Measurements from ENCODE around the gene MELTF. TPM values are rescaled to one million over a fixed set of nuclear protein-coding genes. Genes with fewer than 3 reads are reported as not detected.

The MELTF gene
- total RNA-seq, 1 experiment from 2014 or later: 6.0 TPM

- Histone ChIP-seq H3K9me3 (replicated peaks) (no peaks in the 10 kb centered on the region), H3K27ac (no peak overlapping the region), H3K27me3 (no peaks in the 10 kb centered on the region), H3K36me3 (no peaks in the 10 kb centered on the region), H3K4me1 (no peaks in the 10 kb centered on the region), H3K4me3 (no peak overlapping the region)
- DNase-seq: no peak
These were observed 48.0 kb downstream of the MELTF start for GRCh38 chr3:196981657-196982056.

GRCh38 chr3:196979545-196979944, 50.1 kb downstream of the MELTF start:
- Histone ChIP-seq H3K9me3 (replicated peaks) (no peaks in the 10 kb centered on the region), H3K4me1 (no peaks in the 10 kb centered on the region), H3K27ac (no peak overlapping the region), H3K4me3 (no peak overlapping the region), H3K36me3 (no peaks in the 10 kb centered on the region), H3K27me3 (no peaks in the 10 kb centered on the region)
- DNase-seq: no peak

GRCh38 chr3:196976941-196977340, 52.7 kb downstream of the MELTF start:
- Histone ChIP-seq H3K9me3 (replicated peaks) (peaks cover 5% of the 10 kb centered on the region; the same call in 1 of the 2 replicates), H3K27ac (no peak overlapping the region), H3K27me3 (no peaks in the 10 kb centered on the region), H3K36me3 (no peaks in the 10 kb centered on the region), H3K4me3 (no peak overlapping the region), H3K4me1 (no peaks in the 10 kb centered on the region)
- DNase-seq: no peak

- DNase-seq: no peak
- peaks cover 3% of the 10 kb centered on the region; the same call in 1 of the 2 replicates for H3K27me3 ChIP-seq
- no peak overlapping the region for H3K4me3 ChIP-seq
- no peaks in the 10 kb centered on the region for H3K4me1 ChIP-seq
- H3K36me3 ChIP-seq: no peaks in the 10 kb centered on the region
- no peak overlapping the region for H3K27ac ChIP-seq
- peaks cover 10% of the 10 kb centered on the region for H3K9me3 ChIP-seq (replicated peaks)
These were observed 54.3 kb downstream of the MELTF start for GRCh38 chr3:196975349-196975748.

GRCh38 chr3:196974661-196975060, 55.0 kb downstream of the MELTF start:
- no peak overlapping the region for H3K4me3 ChIP-seq
- no peaks in the 10 kb centered on the region for H3K4me1 ChIP-seq
- peaks cover 5% of the 10 kb centered on the region; the same call in 1 of the 2 replicates for H3K27me3 ChIP-seq
- no peak overlapping the region for H3K27ac ChIP-seq
- no peak for DNase-seq
- H3K36me3 ChIP-seq: no peaks in the 10 kb centered on the region
- peaks cover 10% of the 10 kb centered on the region for H3K9me3 ChIP-seq (replicated peaks)

- Histone ChIP-seq H3K27ac (no peak overlapping the region), H3K27me3 (peaks cover 8% of the 10 kb centered on the region; the same call in 1 of the 2 replicates), H3K4me1 (no peaks in the 10 kb centered on the region), H3K4me3 (no peak overlapping the region), H3K9me3 (replicated peaks) (peaks cover 10% of the 10 kb centered on the region), H3K36me3 (no peaks in the 10 kb centered on the region)
- no peak for DNase-seq
These were observed 58.4 kb downstream of the MELTF start for GRCh38 chr3:196971094-196971698.

GRCh38 chr3:196970547-196971093, 59.0 kb downstream of the MELTF start:
- Histone ChIP-seq H3K4me3 (no peak overlapping the region), H3K27ac (no peak overlapping the region), H3K4me1 (no peaks in the 10 kb centered on the region), H3K36me3 (no peaks in the 10 kb centered on the region), H3K9me3 (replicated peaks) (peaks cover 10% of the 10 kb centered on the region), H3K27me3 (peaks cover 8% of the 10 kb centered on the region; the same call in 1 of the 2 replicates)
- DNase-seq: no peak

GRCh38 chr3:196969660-196970546, 59.7 kb downstream of the MELTF start:
- peak; percentile 52 to 71 for DNase-seq
- Histone ChIP-seq H3K27ac (no peak overlapping the region), H3K4me1 (no peaks in the 10 kb centered on the region), H3K4me3 (peak overlapping the region; percentile 78), H3K36me3 (no peaks in the 10 kb centered on the region), H3K27me3 (peaks cover 8% of the 10 kb centered on the region; the same call in 1 of the 2 replicates), H3K9me3 (replicated peaks) (peaks cover 10% of the 10 kb centered on the region)

GRCh38 chr3:196969134-196969659, 60.4 kb downstream of the MELTF start:
- Histone ChIP-seq H3K4me1 (no peaks in the 10 kb centered on the region), H3K4me3 (peak overlapping the region; percentile 78), H3K9me3 (replicated peaks) (peaks cover 10% of the 10 kb centered on the region), H3K36me3 (no peaks in the 10 kb centered on the region), H3K27ac (no peak overlapping the region), H3K27me3 (peaks cover 8% of the 10 kb centered on the region; the same call in 1 of the 2 replicates)
- peak; percentile 45 to 52 for DNase-seq

GRCh38 chr3:196968233-196969133, 61.1 kb downstream of the MELTF start, which contains the start of gene PIGZ:
TSS of gene PIGZ (minus strand) at chr3:196968833. CDS start at chr3:196952031, 16,802 bp downstream.
- peak within 1 kb of the TSS; percentile 78 for H3K4me3 ChIP-seq
- H3K27ac ChIP-seq: no peak within 1 kb of the TSS
- peaks cover 10% of the 10 kb centered on the region for H3K9me3 ChIP-seq (replicated peaks)
- peaks cover 8% of the 10 kb centered on the region; the same call in 1 of the 2 replicates for H3K27me3 ChIP-seq
- H3K36me3 ChIP-seq: no peaks in the 10 kb centered on the region
- no peaks in the 10 kb centered on the region for H3K4me1 ChIP-seq
- peak; percentile 21 to 51 for DNase-seq

- Histone ChIP-seq H3K9me3 (replicated peaks) (peaks cover 7% of the 10 kb centered on the region), H3K4me1 (no peaks in the 10 kb centered on the region), H3K4me3 (no peak overlapping the region), H3K36me3 (no peaks in the 10 kb centered on the region), H3K27me3 (peaks cover 8% of the 10 kb centered on the region; the same call in 1 of the 2 replicates), H3K27ac (no peak overlapping the region)
- DNase-seq: no peak
These were observed 62.0 kb downstream of the MELTF start for GRCh38 chr3:196967412-196968232.

- Histone ChIP-seq H3K4me1 (no peaks in the 10 kb centered on the region), H3K27ac (no peak overlapping the region), H3K4me3 (no peak overlapping the region), H3K36me3 (no peaks in the 10 kb centered on the region), H3K9me3 (replicated peaks) (peaks cover 5% of the 10 kb centered on the region), H3K27me3 (peaks cover 8% of the 10 kb centered on the region; the same call in 1 of the 2 replicates)
- DNase-seq: no peak
These were observed 62.9 kb downstream of the MELTF start for GRCh38 chr3:196966526-196967401.

Measured in SJCRH30 (cell line).